BE2C (cell line): ENCODE measurements around the gene NCEH1.

Experiments
- DNase-seq: peaks from one replicate; pipeline ENCODE4 v3.0.0-alpha.2; 2020
- H3K27me3 ChIP-seq: fragments of 250-450 bp; sonication (Bioruptor Pico); 2 replicates; pipeline ENCODE4 v1.5.1; 2020; ENCODE audit warnings: mild to moderate bottlenecking
- H3K36me3 ChIP-seq: fragments of 250-450 bp; sonication (Bioruptor Pico); 2 replicates; pipeline ENCODE4 v1.5.1; 2020; ENCODE audit warnings: mild to moderate bottlenecking
- H3K4me1 ChIP-seq: fragments of 250-450 bp; sonication (Bioruptor Pico); 2 replicates; pipeline ENCODE4 v1.5.1; 2020
- H3K4me3 ChIP-seq: 2 replicates; pipeline ENCODE4 v1.5.1; 2011; ENCODE audit warnings: low read depth, low read length
- H3K9me3 ChIP-seq: fragments of 250-450 bp; sonication (Bioruptor Pico); 2 replicates; pipeline ENCODE4 v1.5.1; 2020
- TF ChIP-seq, protein P1 (sequence below): IDR thresholded peaks from 2 replicates; pipeline ENCODE4 v1.5.1; 2012; ENCODE audit warnings: mild to moderate bottlenecking, low read depth, low read length

NCEH1 gene

GRCh38 chr3:172591876-172592771, 118.7 kb downstream of the NCEH1 start:
- no peak overlapping the region for H3K4me3 ChIP-seq
- no peaks in the 10 kb centered on the region for H3K36me3 ChIP-seq
- no peaks in the 10 kb centered on the region for H3K9me3 ChIP-seq
- TF ChIP-seq, protein P1, sequence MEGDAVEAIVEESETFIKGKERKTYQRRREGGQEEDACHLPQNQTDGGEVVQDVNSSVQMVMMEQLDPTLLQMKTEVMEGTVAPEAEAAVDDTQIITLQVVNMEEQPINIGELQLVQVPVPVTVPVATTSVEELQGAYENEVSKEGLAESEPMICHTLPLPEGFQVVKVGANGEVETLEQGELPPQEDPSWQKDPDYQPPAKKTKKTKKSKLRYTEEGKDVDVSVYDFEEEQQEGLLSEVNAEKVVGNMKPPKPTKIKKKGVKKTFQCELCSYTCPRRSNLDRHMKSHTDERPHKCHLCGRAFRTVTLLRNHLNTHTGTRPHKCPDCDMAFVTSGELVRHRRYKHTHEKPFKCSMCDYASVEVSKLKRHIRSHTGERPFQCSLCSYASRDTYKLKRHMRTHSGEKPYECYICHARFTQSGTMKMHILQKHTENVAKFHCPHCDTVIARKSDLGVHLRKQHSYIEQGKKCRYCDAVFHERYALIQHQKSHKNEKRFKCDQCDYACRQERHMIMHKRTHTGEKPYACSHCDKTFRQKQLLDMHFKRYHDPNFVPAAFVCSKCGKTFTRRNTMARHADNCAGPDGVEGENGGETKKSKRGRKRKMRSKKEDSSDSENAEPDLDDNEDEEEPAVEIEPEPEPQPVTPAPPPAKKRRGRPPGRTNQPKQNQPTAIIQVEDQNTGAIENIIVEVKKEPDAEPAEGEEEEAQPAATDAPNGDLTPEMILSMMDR: no peak
- DNase-seq: no peak
- no peaks in the 10 kb centered on the region; the same call in 1 of the 2 replicates for H3K27me3 ChIP-seq
- no peaks in the 10 kb centered on the region for H3K4me1 ChIP-seq

GRCh38 chr3:172591125-172591605, 119.7 kb downstream of the NCEH1 start:
- no peaks in the 10 kb centered on the region for H3K4me1 ChIP-seq
- TF ChIP-seq, protein P1: no peak
- peaks cover 4% of the 10 kb centered on the region; the same call in 1 of the 2 replicates for H3K27me3 ChIP-seq
- H3K9me3 ChIP-seq: no peaks in the 10 kb centered on the region
- H3K4me3 ChIP-seq: no peak overlapping the region
- no peaks in the 10 kb centered on the region for H3K36me3 ChIP-seq
- DNase-seq: no peak

GRCh38 chr3:172586436-172586835, 124.4 kb downstream of the NCEH1 start:
- no peak for DNase-seq
- Histone ChIP-seq H3K4me3 (no peak overlapping the region), H3K4me1 (no peaks in the 10 kb centered on the region), H3K27me3 (peaks cover 8% of the 10 kb centered on the region; the same call in 1 of the 2 replicates), H3K9me3 (no peaks in the 10 kb centered on the region), H3K36me3 (no peaks in the 10 kb centered on the region)
- TF ChIP-seq, protein P1: no peak

GRCh38 chr3:172585954-172586353, 124.9 kb downstream of the NCEH1 start:
- DNase-seq: no peak
- Histone ChIP-seq H3K9me3 (no peaks in the 10 kb centered on the region), H3K27me3 (peaks cover 8% of the 10 kb centered on the region; the same call in 1 of the 2 replicates), H3K4me1 (no peaks in the 10 kb centered on the region), H3K4me3 (no peak overlapping the region), H3K36me3 (no peaks in the 10 kb centered on the region)
- TF ChIP-seq, protein P1: no peak

GRCh38 chr3:172582712-172583111, 128.2 kb downstream of the NCEH1 start:
- Histone ChIP-seq H3K9me3 (no peaks in the 10 kb centered on the region), H3K4me3 (no peak overlapping the region), H3K27me3 (peaks cover 8% of the 10 kb centered on the region; the same call in 1 of the 2 replicates), H3K36me3 (no peaks in the 10 kb centered on the region), H3K4me1 (no peaks in the 10 kb centered on the region)
- DNase-seq: no peak
- TF ChIP-seq, protein P1: no peak

GRCh38 chr3:172581757-172582166, 129.1 kb downstream of the NCEH1 start:
- Histone ChIP-seq H3K4me1 (no peaks in the 10 kb centered on the region), H3K4me3 (no peak overlapping the region)
- no peak for DNase-seq

More at GRCh38 chr3:172581757-172582166, 129.1 kb downstream of the NCEH1 start:
- Histone ChIP-seq H3K36me3 (no peaks in the 10 kb centered on the region), H3K27me3 (peaks cover 6% of the 10 kb centered on the region; the same call in 1 of the 2 replicates), H3K9me3 (no peaks in the 10 kb centered on the region)
- TF ChIP-seq, protein P1: no peak
